Common myeloid progenitor, CD34-positive (primary cell): ENCODE measurements around the gene SPATA31E1.

ENCODE experiments used
- CTCF ChIA-PET: fragments of 350-600 bp; sonication (Branson Sonifier 250); formaldehyde crosslinking; loops from one replicate; lab custom pipeline; 2021; ENCODE audit warnings: antibody characterized with exemption; lab: Charles Lee
- POLR2A ChIA-PET: fragments of 350-600 bp; sonication (Branson Sonifier 250); formaldehyde crosslinking; loops from one replicate; lab custom pipeline; 2021; ENCODE audit warnings: antibody characterized with exemption; lab: Charles Lee
- DNase-seq, 3 donors: peaks; one replicate each; pipeline versions ENCODE4 v3.0.0 to v3.0.0-alpha.2; 2013
- H3K27ac ChIP-seq, 2 experiments: 1 replicate in 1 of 2; 2 replicates in 1 of 2; pipeline ENCODE4 v1.7.0; 2013; ENCODE audit warnings: inconsistent platforms in 2 of 2, low read length in 2 of 2, mild to moderate bottlenecking in 2 of 2, low read depth in 1 of 2, moderate library complexity in 1 of 2; ENCODE audit not compliant: severe bottlenecking in 2 of 2, insufficient read depth in 1 of 2, poor library complexity in 1 of 2
- H3K27me3 ChIP-seq, 5 experiments: replicated peaks in 2 of 5; 1 replicate in 3 of 5; 2 replicates in 2 of 5; pipeline versions ENCODE4 v1.6.1 to v1.7.0; 2013; ENCODE audit warnings: low read length in 4 of 5, mild to moderate bottlenecking in 2 of 5, moderate library complexity in 2 of 5, inconsistent platforms in 1 of 5; ENCODE audit not compliant: insufficient read depth in 5 of 5, control insufficient read depth in 4 of 5
- H3K36me3 ChIP-seq, 4 experiments: 1 replicate in 2 of 4; 2 replicates in 2 of 4; pipeline versions ENCODE4 v1.6.1 to v1.7.0; 2013; ENCODE audit warnings: low read length in 3 of 4, control low read depth in 1 of 4, mild to moderate bottlenecking in 1 of 4; ENCODE audit not compliant: control insufficient read depth in 4 of 4, insufficient read depth in 4 of 4
- H3K4me1 ChIP-seq, 4 experiments: 1 replicate in 3 of 4; 2 replicates in 1 of 4; pipeline versions ENCODE4 v1.6.1 to v1.7.1; 2013; ENCODE audit warnings: low read length in 3 of 4, mild to moderate bottlenecking in 3 of 4, control low read depth in 1 of 4, inconsistent platforms in 1 of 4, moderate library complexity in 1 of 4; ENCODE audit not compliant: control insufficient read depth in 4 of 4, insufficient read depth in 4 of 4; ENCODE audit errors: control extremely low read depth in 1 of 4
- H3K4me3 ChIP-seq, 7 experiments: 1 replicate in 4 of 7; 2 replicates in 3 of 7; pipeline versions ENCODE4 v1.5.1 to v1.7.0; 2013; ENCODE audit warnings: mild to moderate bottlenecking in 7 of 7, low read length in 6 of 7, moderate library complexity in 6 of 7, inconsistent platforms in 2 of 7, low read depth in 2 of 7, control low read depth in 1 of 7; ENCODE audit not compliant: insufficient read depth in 4 of 7, control insufficient read depth in 1 of 7; ENCODE audit errors: extremely low read depth in 1 of 7
- H3K9me3 ChIP-seq, 5 experiments: 1 replicate in 4 of 5; 2 replicates in 1 of 5; pipeline versions ENCODE4 v1.6.1 to v1.7.1; 2013; ENCODE audit warnings: low read length in 4 of 5, mild to moderate bottlenecking in 2 of 5, inconsistent platforms in 1 of 5, low read depth in 1 of 5, moderate library complexity in 1 of 5; ENCODE audit not compliant: control insufficient read depth in 4 of 5, insufficient read depth in 2 of 5; ENCODE audit errors: control extremely low read depth in 1 of 5
- WGBS: methylation state at CpG from one replicate; pipeline ENCODE4 v1.1.5; 2013; ENCODE audit not compliant: insufficient coverage; 5-methylcytosine and 5-hydroxymethylcytosine counted together

Gene SPATA31E1

GRCh38 chr9:87876708-87877107, 6.0 kb upstream of the SPATA31E1 start:
- no peaks in the 10 kb centered on the region for H3K4me1 ChIP-seq
- H3K9me3 ChIP-seq = peaks cover 0 to 3% (median 0%) of the 10 kb centered on the region in 5 experiments
- no peak overlapping the region for H3K4me3 ChIP-seq
- POLR2A ChIA-PET = no interaction called here
- no peaks in the 10 kb centered on the region for H3K27me3 ChIP-seq
- CTCF ChIA-PET = no interaction called here
- H3K36me3 ChIP-seq = no peaks in the 10 kb centered on the region
- no peak overlapping the region for H3K27ac ChIP-seq
- WGBS = 96% methylated on average over 5 of the region's 5 CpGs
- no peak for DNase-seq

GRCh38 chr9:87878989-87879511, 3.6 kb upstream of the SPATA31E1 start:
- Histone ChIP-seq H3K36me3 (no peaks in the 10 kb centered on the region), H3K9me3 (peaks cover 0 to 3% (median 0%) of the 10 kb centered on the region in 5 experiments), H3K4me1 (no peaks in the 10 kb centered on the region), H3K4me3 (no peak overlapping the region), H3K27me3 (no peaks in the 10 kb centered on the region), H3K27ac (no peak overlapping the region)
- ChIA-PET POLR2A (no interaction called here), CTCF (no interaction called here)
- peak in 2 of 3 donors; percentile 25 to 42 for DNase-seq
- WGBS = no CpG with 5 or more reads among the region's 1 CpG

- H3K27me3 ChIP-seq = no peaks in the 10 kb centered on the region
- no peaks in the 10 kb centered on the region for H3K36me3 ChIP-seq
- ChIA-PET POLR2A (no interaction called here), CTCF (no interaction called here)
- H3K9me3 ChIP-seq = peaks cover 0 to 3% (median 0%) of the 10 kb centered on the region in 5 experiments
- WGBS = 99% methylated on average over 4 of the region's 8 CpGs
- no peak overlapping the region for H3K4me3 ChIP-seq
- H3K4me1 ChIP-seq = no peaks in the 10 kb centered on the region
- no peak for DNase-seq
- H3K27ac ChIP-seq = no peak overlapping the region
Observed at GRCh38 chr9:87880116-87880515, 2.6 kb upstream of the SPATA31E1 start.

GRCh38 chr9:87880683-87881082, 2.0 kb upstream of the SPATA31E1 start:
- H3K27ac ChIP-seq = no peak overlapping the region
- no peaks in the 10 kb centered on the region for H3K27me3 ChIP-seq
- no peaks in the 10 kb centered on the region for H3K4me1 ChIP-seq
- POLR2A ChIA-PET = no interaction called here
- WGBS = 98% methylated on average over 5 of the region's 6 CpGs
- no peak overlapping the region for H3K4me3 ChIP-seq
- H3K36me3 ChIP-seq = no peaks in the 10 kb centered on the region
- CTCF ChIA-PET = no interaction called here
- H3K9me3 ChIP-seq = peaks cover 0 to 3% (median 0%) of the 10 kb centered on the region in 5 experiments
- DNase-seq = no peak

- CTCF ChIA-PET = no interaction called here
- no peak overlapping the region for H3K27ac ChIP-seq
- no peaks in the 10 kb centered on the region for H3K4me1 ChIP-seq
- no peak overlapping the region for H3K4me3 ChIP-seq
- POLR2A ChIA-PET = no interaction called here
- no peaks in the 10 kb centered on the region for H3K9me3 ChIP-seq
- no peaks in the 10 kb centered on the region for H3K36me3 ChIP-seq
- no peak for DNase-seq
- no peaks in the 10 kb centered on the region for H3K27me3 ChIP-seq
- WGBS = 100% methylated on average over 4 of the region's 6 CpGs
Observed at GRCh38 chr9:87883274-87883673, 597 bp downstream of the SPATA31E1 start.

- no peak for DNase-seq
- CTCF ChIA-PET = no interaction called here
- WGBS = 92% methylated on average over 5 of the region's 8 CpGs
Observed at GRCh38 chr9:87883990-87884389, 1.3 kb downstream of the SPATA31E1 start.

GRCh38 chr9:87884578-87885459, 2.1 kb downstream of the SPATA31E1 start:
- H3K9me3 ChIP-seq = no peaks in the 10 kb centered on the region
- no peak overlapping the region for H3K27ac ChIP-seq
- WGBS = 95% methylated on average over 13 of the region's 17 CpGs
- no peaks in the 10 kb centered on the region for H3K27me3 ChIP-seq
- ChIA-PET CTCF (interaction anchor here (0.6 kb wide), 1 partner anchor 12 kb away, joined by 3 read pairs; no protein-coding TSS in a partner anchor), POLR2A (no interaction called here)
- no peaks in the 10 kb centered on the region for H3K36me3 ChIP-seq
- no peaks in the 10 kb centered on the region for H3K4me1 ChIP-seq
- no peak overlapping the region for H3K4me3 ChIP-seq
- DNase-seq = no peak

More at GRCh38 chr9:87883990-87884389, 1.3 kb downstream of the SPATA31E1 start:
- no peaks in the 10 kb centered on the region for H3K9me3 ChIP-seq
- no peak overlapping the region for H3K27ac ChIP-seq
- H3K4me1 ChIP-seq = no peaks in the 10 kb centered on the region
- H3K36me3 ChIP-seq = no peaks in the 10 kb centered on the region
- POLR2A ChIA-PET = no interaction called here
- H3K27me3 ChIP-seq = no peaks in the 10 kb centered on the region
- H3K4me3 ChIP-seq = no peak overlapping the region
